ENCODE results near the gene NEU1. TPM values are rescaled to one million over a fixed set of nuclear protein-coding genes. Genes with fewer than 3 reads are reported as not detected.
"Not testable (repeated sequence)": the region's sequence is repeated elsewhere in the genome, so short reads cannot be mapped to it uniquely, and the experiment has no call there.

Gene NEU1
- total RNA-seq, 4 donors from 2014 or later = 13.6 to 23.6 (median 17.3) TPM

DNA sequence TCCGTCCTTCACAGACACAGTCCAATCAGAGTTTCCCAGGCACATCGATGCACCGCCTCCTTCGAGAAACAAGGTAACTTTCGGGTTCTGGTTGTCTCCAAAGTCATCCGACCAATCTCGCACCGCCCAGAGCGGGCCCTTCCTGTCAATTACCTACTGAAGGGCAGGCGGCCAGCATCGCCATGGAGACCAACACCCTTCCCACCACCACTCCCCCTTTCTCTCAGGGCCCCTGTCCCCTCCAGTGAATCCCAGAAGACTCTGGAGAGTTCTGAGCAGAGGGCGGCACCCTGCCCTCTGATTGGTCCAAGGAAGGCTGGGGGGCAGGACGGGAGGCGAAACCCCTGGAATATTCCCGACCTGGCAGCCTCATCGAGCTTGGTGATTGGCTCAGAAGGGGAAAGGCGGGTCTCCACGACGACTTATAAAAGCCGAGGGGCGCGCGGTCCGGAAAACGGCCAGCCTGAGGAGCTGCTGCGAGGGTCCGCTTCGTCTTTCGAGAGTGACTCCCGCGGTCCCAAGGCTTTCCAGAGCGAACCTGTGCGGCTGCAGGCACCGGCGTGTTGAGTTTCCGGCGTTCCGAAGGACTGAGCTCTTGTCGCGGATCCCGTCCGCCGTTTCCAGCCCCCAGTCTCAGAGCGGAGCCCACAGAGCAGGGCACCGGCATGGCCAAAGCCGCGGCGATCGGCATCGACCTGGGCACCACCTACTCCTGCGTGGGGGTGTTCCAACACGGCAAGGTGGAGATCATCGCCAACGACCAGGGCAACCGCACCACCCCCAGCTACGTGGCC, 35.1 kb downstream of the NEU1 start, which contains the start of gene HSPA1B:
TSS of gene HSPA1B (plus strand) at position 453 of the 794 bp plus-strand sequence. CDS start at position 666, 213 bp downstream.
- WGBS, 2 donors = 1 to 2% methylated on average over 15 to 16 of the region's 56 CpGs
- Histone ChIP-seq H3K36me3 (no peaks in the 10 kb centered on the region), H3K27ac (peak within 1 kb of the TSS; percentile 88 to 100 (median 97)), H3K4me1 (peaks cover 22 to 70% (median 53%) of the 10 kb centered on the region in 3 donors), H3K9me3 (no peaks in the 10 kb centered on the region), H3K27me3 (no peaks in the 10 kb centered on the region), H3K4me3 (peak within 1 kb of the TSS; percentile 60 to 87 (median 64))
- intact Hi-C loops (cut with DNase I) = no loop called here
- peak in 3 of 4 donors; percentile 100 for TF ChIP-seq POLR2A (IDR thresholded peaks at IDR 0.05)
- peak in 3 of 6 experiments; percentile 16 to 39 (median 18) for TF ChIP-seq CTCF (IDR thresholded peaks at IDR 0.05)
- DNase-seq = peak; percentile 92

DNA sequence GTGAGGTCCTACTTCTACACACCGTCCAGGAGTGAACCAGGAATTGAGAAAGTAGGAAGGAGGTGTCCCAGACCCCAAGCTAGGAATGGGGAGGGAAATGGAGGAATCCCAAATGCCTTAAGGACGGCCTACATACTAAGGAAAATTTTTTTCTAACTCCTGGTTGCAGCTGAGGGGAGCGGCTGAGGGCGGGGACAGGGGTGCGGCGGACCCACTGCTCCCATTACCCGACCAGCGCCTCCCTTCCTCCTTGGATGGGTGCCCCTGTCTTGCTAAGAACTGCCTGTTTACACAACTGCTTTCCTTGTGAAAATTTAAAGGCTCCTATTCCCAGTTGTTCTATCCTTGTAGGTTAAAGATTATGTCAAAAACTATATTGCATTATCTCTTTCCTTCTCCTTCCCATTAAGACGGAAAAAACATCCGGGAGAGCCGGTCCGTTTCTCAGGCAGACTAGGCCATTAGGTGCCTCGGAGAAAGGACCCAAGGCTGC, 35.8 kb downstream of the NEU1 start:
- 0 to 2% methylated on average over 12 to 13 of the region's 13 CpGs for WGBS, 2 donors
- Histone ChIP-seq H3K27me3 (no peaks in the 10 kb centered on the region), H3K27ac (peak overlapping the region; percentile 88 to 100 (median 97)), H3K4me1 (peaks cover 22 to 67% (median 50%) of the 10 kb centered on the region in 3 donors), H3K4me3 (peak overlapping the region; percentile 60 to 87 (median 64)), H3K36me3 (no peaks in the 10 kb centered on the region), H3K9me3 (no peaks in the 10 kb centered on the region)
- no peak for TF ChIP-seq CTCF (IDR thresholded peaks at IDR 0.05)
- TF ChIP-seq POLR2A (IDR thresholded peaks at IDR 0.05) = peak in 2 of 4 donors; percentile 15 to 44
- DNase-seq = no peak
- intact Hi-C loops (cut with DNase I) = no loop called here

DNA sequence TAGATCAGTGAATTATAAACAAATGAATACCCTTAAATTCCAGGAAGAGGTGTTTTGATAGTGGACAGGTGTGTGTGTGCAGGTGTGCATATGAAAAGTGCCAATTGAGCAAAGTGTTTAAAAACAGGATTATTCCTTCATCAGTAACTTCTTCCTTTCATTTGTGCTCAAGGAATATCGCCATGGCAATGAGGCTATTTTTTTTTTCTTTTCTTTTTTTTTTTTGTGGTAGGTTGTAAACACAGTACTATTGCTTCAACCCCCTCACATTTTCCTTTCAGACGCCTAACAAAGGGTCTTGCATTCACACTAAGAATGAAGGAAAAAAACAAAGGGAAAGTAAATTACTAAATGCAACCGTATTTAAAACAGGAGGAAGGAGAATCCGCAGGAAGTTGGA, 37.1 kb downstream of the NEU1 start:
- peak overlapping the region in 3 of 4 donors; percentile 60 to 87 (median 66) for H3K4me3 ChIP-seq
- H3K27me3 ChIP-seq = no peaks in the 10 kb centered on the region
- H3K27ac ChIP-seq = peak overlapping the region; percentile 88 to 100 (median 97)
- no peaks in the 10 kb centered on the region for H3K9me3 ChIP-seq
- TF ChIP-seq POLR2A (IDR thresholded peaks at IDR 0.05) = no peak
- no peak for TF ChIP-seq CTCF (IDR thresholded peaks at IDR 0.05)
- peaks cover 16 to 66% (median 48%) of the 10 kb centered on the region in 3 donors for H3K4me1 ChIP-seq
- WGBS, 2 donors = 24 to 39% methylated on average over 4 of the region's 4 CpGs
- DNase-seq = no peak
- intact Hi-C loops (cut with DNase I) = no loop called here
- no peaks in the 10 kb centered on the region for H3K36me3 ChIP-seq

DNA sequence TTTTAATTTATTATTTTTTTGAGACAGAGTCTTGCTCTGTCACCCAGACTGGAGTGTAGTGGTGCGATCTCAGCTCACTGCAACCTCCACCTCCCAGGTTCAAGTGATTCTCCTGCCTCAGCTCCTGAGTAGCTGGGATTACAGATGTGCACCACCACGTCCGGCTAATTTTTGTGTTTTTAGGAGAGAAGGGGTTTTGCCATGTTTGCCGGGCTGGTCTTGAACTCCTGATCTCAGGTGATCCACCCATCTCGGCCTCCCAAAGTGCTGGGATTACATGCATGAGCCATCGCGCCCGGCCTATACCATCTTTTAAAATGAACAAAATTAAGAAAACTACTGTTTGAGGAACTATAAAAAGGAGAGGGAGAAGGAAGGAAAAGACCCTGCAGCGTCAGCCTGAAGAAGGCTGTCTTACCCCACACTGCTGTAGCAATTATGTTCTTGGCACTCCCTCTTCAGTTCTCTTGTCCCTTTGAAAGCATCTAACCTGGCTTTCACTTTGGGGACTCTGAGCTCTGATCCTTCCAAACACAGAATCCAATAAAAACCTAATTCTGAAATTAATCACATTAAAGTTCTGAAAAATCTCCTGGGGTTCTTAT, 38.9 kb downstream of the NEU1 start:
- DNase-seq; H3K9me3 ChIP-seq; H3K27me3 ChIP-seq; intact Hi-C loops (cut with DNase I); H3K36me3 ChIP-seq; H3K4me3 ChIP-seq: not testable (repeated sequence)
- H3K27ac ChIP-seq = peak overlapping the region; percentile 88 to 100 (median 98)
- peaks cover 33 to 80% (median 67%) of the 10 kb centered on the region in 3 donors for H3K4me1 ChIP-seq
- 36 to 60% methylated on average over 2 to 9 of the region's 9 CpGs for WGBS, 2 donors

DNA sequence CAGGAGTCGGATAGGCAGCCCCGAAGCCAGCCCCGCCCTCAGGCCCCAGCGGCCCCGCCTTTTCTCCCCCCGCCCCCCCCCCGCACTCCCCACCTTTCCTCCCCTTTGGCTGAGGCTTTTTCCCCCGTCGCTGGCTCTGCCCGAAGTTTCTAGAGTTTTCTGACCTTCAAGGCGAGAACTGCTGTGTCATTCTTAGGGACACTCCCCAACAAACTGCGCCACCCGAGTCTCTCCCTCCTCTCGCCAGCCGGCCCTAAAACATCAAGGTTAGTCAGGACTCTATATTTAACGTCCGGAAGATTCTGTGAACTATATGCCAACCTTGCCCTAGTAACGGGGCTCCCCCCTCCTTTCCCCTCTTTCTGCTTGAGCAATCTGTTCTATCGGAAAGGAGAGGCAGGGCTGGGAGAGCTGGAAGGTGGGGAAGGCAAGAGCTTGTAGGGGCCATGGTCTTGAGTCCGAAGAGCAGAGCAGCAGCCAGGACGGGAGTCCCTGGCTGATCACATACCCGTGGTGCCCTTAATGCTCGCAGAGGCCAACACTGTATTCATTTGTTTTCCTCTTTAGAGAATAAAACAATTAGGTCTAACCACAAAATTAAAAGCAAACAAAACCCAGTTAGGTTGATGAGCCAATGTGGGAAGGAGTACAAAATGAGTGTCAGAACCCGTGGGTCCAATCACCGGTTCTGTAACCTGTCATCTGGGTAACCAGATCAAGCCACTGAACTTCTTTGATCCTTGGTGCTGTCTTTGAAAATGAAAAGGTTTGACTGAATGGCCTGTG, 40.4 kb downstream of the NEU1 start:
- H3K9me3 ChIP-seq = no peaks in the 10 kb centered on the region
- intact Hi-C loops (cut with DNase I) = no loop called here
- TF ChIP-seq POLR2A (IDR thresholded peaks at IDR 0.05) (peak in 3 of 4 donors; percentile 61 to 77 (median 70)), CTCF (IDR thresholded peaks at IDR 0.05) (no peak)
- peaks cover 34 to 94% (median 70%) of the 10 kb centered on the region in 3 donors for H3K4me1 ChIP-seq
- H3K36me3 ChIP-seq = no peaks in the 10 kb centered on the region
- peak; percentile 25 for DNase-seq
- WGBS, 2 donors = 1% methylated on average over 19 to 23 of the region's 25 CpGs
- peak overlapping the region; percentile 88 to 100 (median 98) for H3K27ac ChIP-seq
- H3K4me3 ChIP-seq = peak overlapping the region; percentile 37 to 72 (median 61)
- no peaks in the 10 kb centered on the region for H3K27me3 ChIP-seq

Measured in esophagus squamous epithelium (tissue), 5 donors.